Motor neuron (in vitro differentiated cells): ENCODE data around the gene EEFSEC. TPM values are rescaled to one million over a fixed set of nuclear protein-coding genes. Genes with fewer than 3 reads are reported as not detected.

Experiments used
- ATAC-seq, 8 experiments: fragments of 200-7000 bp; cut with Tn5 transposase; replicated peaks in 6 of 8; 2 replicates each; pipeline ENCODE4 v1.8.0; 2021; ENCODE audit warnings: mild to moderate bottlenecking in 8 of 8, moderate library complexity in 8 of 8
- H3K27ac ChIP-seq, 2 donors: fragments of 250-450 bp; sonication (Bioruptor Pico); 2 replicates each; pipeline ENCODE4 v1.9.0; 2021; ENCODE audit warnings: antibody characterized with exemption in 2 of 2, mild to moderate bottlenecking in 2 of 2, moderate library complexity in 1 of 2
- H3K4me1 ChIP-seq, 2 donors: fragments of 250-450 bp; sonication (Bioruptor Pico); replicated peaks in 1 of 2; 2 replicates each; pipeline ENCODE4 v1.6.1; 2021; ENCODE audit warnings: antibody characterized with exemption in 2 of 2, mild to moderate bottlenecking in 2 of 2, moderate library complexity in 1 of 2
- H3K4me3 ChIP-seq, 5 donors: fragments of 250-450 bp; sonication (Bioruptor Pico); 2 replicates each; pipeline ENCODE4 v1.9.0; 2021; ENCODE audit warnings: antibody characterized with exemption in 5 of 5, mild to moderate bottlenecking in 5 of 5, moderate library complexity in 4 of 5
- WGBS, 10 experiments: fragments of 450-650 bp; shearing (Covaris generic); methylation state at CpG; one replicate each; pipeline ENCODE4 v1.0.0; 2022; 5-methylcytosine and 5-hydroxymethylcytosine counted together
- in situ Hi-C, 9 experiments: fragments of 400-800 bp; cut with MboI; loops; one replicate each; pipeline ENCODE4 v1.15.0; 2021; ENCODE audit warnings: low sequenced_read_pairs in 9 of 9, low pct_unique_long_range_greater_than_20kb in 2 of 9; ENCODE audit not compliant: unreplicated experiment in 9 of 9
- total RNA-seq, 8 experiments: library from RNA; unstranded; fragments of 300-600 nt; gene quantifications; 2 replicates each; pipeline versions ENCODE4 v1.2.3 to v1.2.4, GENCODE V29; 2022

EEFSEC gene
- total RNA-seq, 8 experiments from 2014 or later = 5.8 to 20.7 (median 9.5) TPM

DNA sequence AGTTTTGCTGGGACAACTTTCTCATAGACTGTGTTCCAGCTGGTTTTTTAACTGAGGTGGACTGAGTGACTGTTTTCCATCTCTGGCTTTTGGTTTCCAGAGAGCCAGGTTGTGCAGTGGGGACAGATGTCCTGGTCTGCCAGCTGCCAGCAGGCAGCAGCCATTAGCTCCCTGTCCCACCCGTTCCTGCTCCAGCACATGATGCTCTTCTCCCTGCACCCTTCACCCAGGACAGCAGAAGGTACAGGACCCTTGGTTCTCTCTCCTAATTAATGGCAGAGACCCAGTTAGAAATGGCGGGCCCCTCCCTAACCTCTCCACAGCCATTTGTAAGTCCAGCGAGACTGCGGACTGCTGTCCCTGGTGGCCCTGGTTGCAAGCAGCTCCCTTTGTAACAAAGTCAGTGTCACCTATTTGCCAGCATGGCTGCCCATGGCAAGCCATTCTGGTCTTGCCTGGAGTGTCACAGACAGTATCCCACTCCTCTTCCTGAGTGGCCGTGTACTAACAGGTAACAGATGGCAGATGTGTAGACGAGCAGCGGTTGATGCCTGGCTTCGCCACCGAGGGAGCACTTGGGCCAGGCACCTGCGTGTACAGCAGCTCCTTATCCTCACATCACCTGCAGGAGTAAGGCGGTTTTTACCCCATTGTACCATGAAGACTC lies 165.1 kb downstream of the EEFSEC start:
- in situ Hi-C loops = loop anchor here in 1 of 9 experiments (25.0 kb wide), 1 partner anchor 156 kb away; the partner anchor contains the start of gene EEFSEC
- H3K27ac ChIP-seq = no peak overlapping the region
- ATAC-seq = no peak
- no peak overlapping the region for H3K4me3 ChIP-seq
- peaks cover 20 to 22% of the 10 kb centered on the region in 2 donors for H3K4me1 ChIP-seq
- 60 to 100% (median 98%) methylated on average over 1 to 11 of the region's 11 CpGs; no CpG with 5 or more reads in 5 of the 10 experiments for WGBS, 10 experiments

DNA sequence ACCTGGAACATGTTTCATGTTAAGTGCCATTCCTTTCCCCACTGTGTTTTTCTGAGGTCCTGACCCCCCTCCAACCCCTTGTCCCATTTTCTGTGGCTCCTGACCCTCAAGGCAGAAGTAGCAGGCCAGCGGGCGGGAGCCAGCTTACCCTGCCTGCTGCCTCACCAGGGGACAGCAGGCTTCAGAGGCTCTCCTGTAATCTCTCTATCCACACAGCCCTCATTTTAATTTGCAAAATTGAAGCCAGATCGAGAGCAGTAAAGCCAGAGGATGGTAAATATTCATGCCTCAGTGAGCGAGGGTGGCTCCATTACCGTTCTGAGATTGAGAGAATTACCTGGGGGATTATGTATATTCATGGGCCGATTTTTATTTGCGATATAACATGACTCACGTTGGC lies 165.8 kb downstream of the EEFSEC start:
- Histone ChIP-seq H3K27ac (no peak overlapping the region), H3K4me1 (peaks cover 20 to 22% of the 10 kb centered on the region in 2 donors), H3K4me3 (no peak overlapping the region)
- peak in 1 of 8 experiments; percentile 80 for ATAC-seq
- WGBS, 10 experiments = 44 to 100% (median 88%) methylated on average over 1 to 7 of the region's 8 CpGs; no CpG with 5 or more reads in 5 of the 10 experiments
- in situ Hi-C loops = loop anchor here in 1 of 9 experiments (25.0 kb wide), 1 partner anchor 157 kb away; the partner anchor contains the start of gene EEFSEC

DNA sequence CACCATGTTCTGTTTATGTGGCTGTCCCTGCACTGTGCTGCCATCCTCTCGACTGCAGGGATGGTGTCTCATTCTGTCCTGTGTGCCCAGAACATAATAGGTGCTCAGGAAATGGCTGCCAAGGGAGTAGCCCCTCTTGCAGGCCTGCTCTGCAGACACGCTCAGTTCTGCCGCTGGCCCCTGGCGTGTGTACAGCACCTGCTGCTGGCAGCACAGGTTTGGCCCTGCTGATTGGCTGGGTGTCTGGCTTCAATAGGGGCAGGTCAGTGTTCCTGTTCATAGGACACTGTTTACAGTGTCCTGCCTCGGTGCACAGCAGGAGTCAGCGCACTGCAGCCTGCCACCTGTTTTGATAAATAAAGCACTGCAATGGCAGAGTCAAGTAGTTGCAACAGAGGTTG lies 166.5 kb downstream of the EEFSEC start:
- H3K4me3 ChIP-seq = no peak overlapping the region
- H3K4me1 ChIP-seq = peaks cover 20 to 22% of the 10 kb centered on the region in 2 donors
- 80 to 100% (median 95%) methylated on average over 1 to 4 of the region's 6 CpGs; no CpG with 5 or more reads in 5 of the 10 experiments for WGBS, 10 experiments
- in situ Hi-C loops = loop anchor here in 1 of 9 experiments (25.0 kb wide), 1 partner anchor 157 kb away; the partner anchor contains the start of gene EEFSEC
- no peak overlapping the region for H3K27ac ChIP-seq
- no peak for ATAC-seq

DNA sequence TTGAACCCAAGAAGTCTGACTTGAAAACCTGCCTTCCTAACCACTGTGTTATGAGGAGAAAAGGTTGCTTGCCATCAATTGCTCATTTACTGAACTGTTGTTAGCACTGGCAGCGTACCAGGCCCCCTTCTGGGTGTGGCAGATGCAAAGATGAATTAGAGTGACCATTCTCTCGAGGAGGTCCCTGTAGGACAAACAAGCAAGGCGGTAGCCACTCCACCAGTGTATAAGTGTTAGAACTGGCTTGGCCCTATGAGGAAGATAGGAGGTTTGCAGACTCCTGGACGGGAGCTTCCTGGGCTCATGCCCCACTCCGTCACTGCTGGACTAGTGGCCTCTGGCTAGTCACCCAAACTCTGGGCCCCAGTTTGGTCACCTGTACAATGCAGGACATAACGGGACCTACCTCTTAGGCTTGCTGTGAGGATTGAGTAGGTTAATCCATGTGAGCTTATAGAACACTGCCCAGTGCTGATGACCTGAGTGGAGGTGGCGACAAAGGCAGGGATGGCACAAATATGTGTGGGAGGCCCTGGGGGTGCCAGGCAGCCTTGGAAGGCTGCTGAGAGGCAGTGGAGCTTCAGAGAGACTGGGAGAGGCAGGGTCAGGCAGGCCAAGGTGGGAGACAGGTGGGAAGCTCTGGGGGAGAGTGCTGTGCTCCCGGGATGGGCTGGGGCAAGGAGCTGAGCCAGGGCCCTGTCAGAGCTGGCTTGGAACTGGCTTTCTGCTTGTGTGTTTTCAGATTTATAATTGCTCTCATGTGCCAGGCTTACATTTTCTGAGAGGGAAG lies 167.5 kb downstream of the EEFSEC start:
- Histone ChIP-seq H3K4me3 (no peak overlapping the region), H3K27ac (no peak overlapping the region), H3K4me1 (peaks cover 20 to 22% of the 10 kb centered on the region in 2 donors)
- no peak for ATAC-seq
- in situ Hi-C loops = loop anchor here in 1 of 9 experiments (25.0 kb wide), 1 partner anchor 158 kb away; the partner anchor contains the start of gene EEFSEC
- WGBS, 10 experiments = 50 to 100% (median 94%) methylated on average over 1 to 4 of the region's 8 CpGs; no CpG with 5 or more reads in 4 of the 10 experiments

DNA sequence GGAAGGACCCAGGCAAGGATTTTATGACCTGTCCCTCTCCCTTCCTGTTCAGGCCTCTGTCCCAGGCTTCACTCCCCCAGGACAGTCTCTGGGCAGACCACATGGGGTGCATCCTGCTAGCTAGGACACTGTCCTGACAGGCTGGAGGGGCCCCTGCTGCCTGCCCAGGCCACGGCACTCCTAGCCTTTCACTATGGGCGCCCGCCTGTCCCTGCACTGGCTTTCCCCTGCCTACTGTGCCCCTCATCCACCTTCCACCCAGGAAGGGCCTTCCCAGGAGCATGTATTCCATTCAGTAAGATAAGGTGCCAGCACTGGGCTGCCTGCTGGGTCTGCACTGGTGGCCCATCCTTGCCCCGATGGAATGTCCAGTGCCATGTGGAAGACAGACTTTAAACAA lies 168.1 kb downstream of the EEFSEC start:
- WGBS, 10 experiments = 80 to 96% methylated on average over 1 to 4 of the region's 4 CpGs; no CpG with 5 or more reads in 8 of the 10 experiments
- H3K4me3 ChIP-seq = no peak overlapping the region
- H3K27ac ChIP-seq = no peak overlapping the region
- no peak for ATAC-seq
- in situ Hi-C loops = loop anchor here in 1 of 9 experiments (25.0 kb wide), 1 partner anchor 159 kb away; the partner anchor contains the start of gene EEFSEC
- H3K4me1 ChIP-seq = peaks cover 15 to 17% of the 10 kb centered on the region in 2 donors

DNA sequence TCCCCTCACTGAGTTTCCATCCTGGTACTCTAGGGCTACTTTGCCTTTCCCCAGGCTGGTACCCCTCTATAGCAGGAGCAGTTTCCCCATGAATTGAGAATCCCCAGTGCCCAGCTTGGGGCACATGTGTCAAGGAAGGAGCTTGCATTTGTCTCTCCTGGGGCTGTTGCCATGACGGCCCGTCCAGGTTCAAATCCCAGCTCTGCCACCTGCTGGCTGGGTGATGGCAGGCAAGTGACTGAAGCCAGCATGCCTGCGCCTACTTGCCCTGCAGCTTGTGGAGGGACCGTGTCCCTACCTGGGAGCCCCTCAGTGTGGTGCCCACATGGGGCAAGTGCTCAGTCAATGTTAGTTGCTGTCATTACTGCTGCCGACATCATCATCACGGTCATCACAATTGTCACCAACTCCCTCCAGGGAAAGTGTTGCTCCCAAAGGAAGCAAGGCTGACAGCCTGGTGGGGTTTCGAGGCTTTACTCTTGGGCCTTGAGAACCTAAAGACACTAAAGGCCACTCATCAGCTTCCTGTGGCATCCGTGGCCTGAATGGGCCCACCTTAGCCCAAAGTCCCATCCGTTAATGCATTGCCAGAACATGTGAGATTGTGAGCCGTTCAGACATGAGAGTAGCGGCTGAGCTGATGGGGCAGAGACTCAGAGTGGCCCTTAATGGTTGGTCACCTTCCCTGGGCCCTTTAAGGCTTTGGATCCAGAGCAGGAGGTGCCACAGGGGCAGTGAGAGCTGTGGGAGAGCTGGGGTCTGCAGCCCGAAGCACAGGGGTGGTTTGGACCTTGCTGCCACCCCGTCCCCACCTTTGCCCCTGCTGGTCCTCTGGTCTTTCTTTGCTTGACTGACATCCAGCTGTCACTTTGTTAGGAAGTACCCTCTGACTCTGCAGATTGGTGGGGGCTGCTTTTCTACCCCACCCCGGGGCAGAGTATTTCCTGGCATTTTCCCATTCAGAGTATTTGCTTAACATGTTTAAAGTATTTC lies 169.0 kb downstream of the EEFSEC start:
- Histone ChIP-seq H3K4me3 (no peak overlapping the region), H3K4me1 (peaks cover 6 to 10% of the 10 kb centered on the region in 2 donors), H3K27ac (no peak overlapping the region)
- 40 to 94% (median 80%) methylated on average over 1 to 9 of the region's 14 CpGs; no CpG with 5 or more reads in 1 of the 10 experiments for WGBS, 10 experiments
- ATAC-seq = peak in 5 of 8 experiments; percentile 18 to 60 (median 39)
- in situ Hi-C loops = loop anchor here in 1 of 9 experiments (25.0 kb wide), 1 partner anchor 160 kb away; the partner anchor contains the start of gene EEFSEC

DNA sequence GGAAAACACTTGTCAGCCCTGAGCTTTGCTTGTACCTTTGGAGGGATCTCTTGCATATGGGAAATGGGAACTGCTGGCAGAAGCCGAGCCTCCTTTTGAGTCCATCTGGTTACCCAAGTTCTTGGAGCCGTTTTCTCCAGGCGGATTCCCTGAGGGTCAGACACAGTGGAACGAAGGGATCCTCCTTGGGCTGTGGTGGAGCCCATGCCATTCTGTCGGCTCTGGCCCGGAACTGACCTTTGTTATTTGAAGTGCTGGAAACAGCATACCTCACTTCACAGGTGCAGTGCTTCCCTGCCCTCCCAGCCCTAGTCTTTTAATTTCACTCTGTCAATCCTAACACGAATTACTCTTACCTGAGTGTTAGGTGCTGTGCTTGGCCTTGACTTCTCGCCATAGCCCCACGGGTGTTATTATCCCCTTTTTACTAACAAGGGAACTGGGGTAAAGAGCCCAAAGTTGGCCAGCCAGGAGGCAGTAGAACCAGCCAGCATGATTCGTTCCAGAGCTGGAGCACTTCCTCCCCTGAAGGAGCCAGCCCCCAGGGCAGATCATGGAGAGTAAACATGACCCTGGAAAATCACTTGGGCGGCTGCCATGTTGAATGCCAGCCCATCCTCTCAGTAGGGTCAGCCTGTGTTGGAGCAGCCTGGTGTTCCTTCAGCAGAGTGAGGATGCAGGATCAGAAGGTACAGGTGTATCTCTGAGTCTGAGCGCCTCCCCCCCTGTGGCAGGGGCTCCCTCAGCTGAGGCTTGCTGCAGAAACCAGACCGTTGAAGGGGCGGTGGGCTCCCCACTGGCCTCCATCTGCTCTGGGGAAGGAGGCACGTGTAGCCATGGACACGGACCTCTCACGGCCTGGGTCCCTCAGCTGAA lies 170.2 kb downstream of the EEFSEC start:
- no peak for ATAC-seq
- WGBS, 10 experiments = 60 to 100% (median 88%) methylated on average over 1 to 8 of the region's 17 CpGs; no CpG with 5 or more reads in 1 of the 10 experiments
- in situ Hi-C loops = loop anchor here in 1 of 9 experiments (25.0 kb wide), 1 partner anchor 161 kb away; the partner anchor contains the start of gene EEFSEC

DNA sequence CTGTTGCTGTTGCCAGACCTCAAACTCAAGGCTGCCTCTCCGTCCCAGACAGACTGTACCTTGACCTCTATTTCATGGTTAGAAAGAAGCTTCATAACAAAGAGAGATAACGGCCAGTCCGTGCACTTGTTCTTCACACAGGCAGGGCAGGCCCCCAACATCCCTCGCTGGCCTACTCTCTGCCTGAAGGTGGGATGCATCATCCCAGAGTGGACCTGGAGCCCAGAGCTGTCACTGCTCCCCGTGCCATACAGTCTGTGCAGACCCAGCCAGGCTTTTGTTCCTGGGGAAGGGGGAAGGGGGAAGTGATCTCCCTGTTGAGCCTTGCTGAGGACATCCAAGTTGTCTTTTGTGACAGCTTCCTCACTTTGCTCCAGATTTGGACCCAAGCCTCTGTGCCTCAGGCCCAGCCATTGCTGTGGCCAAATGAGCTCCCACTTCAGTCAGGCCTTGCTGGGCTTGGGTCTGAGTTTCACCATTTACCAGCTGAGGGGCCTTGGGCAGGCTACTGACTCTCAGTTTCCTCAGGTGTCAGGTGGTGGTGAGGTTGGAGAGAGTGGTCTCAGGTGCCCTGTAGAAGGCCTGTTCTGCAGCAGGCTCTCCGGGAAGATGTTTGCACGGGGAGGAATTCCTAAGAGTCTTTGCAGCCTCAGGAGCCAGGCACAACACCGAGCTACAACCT lies 171.8 kb downstream of the EEFSEC start:
- in situ Hi-C loops = loop anchor here in 1 of 9 experiments (25.0 kb wide), 1 partner anchor 163 kb away; the partner anchor contains the start of gene EEFSEC
- ATAC-seq = no peak

More for the DNA sequence above, 170.2 kb downstream of the EEFSEC start:
- peaks cover 0 to 5% of the 10 kb centered on the region in 2 donors for H3K4me1 ChIP-seq
- no peak overlapping the region for H3K27ac ChIP-seq
- no peak overlapping the region for H3K4me3 ChIP-seq

DNA sequence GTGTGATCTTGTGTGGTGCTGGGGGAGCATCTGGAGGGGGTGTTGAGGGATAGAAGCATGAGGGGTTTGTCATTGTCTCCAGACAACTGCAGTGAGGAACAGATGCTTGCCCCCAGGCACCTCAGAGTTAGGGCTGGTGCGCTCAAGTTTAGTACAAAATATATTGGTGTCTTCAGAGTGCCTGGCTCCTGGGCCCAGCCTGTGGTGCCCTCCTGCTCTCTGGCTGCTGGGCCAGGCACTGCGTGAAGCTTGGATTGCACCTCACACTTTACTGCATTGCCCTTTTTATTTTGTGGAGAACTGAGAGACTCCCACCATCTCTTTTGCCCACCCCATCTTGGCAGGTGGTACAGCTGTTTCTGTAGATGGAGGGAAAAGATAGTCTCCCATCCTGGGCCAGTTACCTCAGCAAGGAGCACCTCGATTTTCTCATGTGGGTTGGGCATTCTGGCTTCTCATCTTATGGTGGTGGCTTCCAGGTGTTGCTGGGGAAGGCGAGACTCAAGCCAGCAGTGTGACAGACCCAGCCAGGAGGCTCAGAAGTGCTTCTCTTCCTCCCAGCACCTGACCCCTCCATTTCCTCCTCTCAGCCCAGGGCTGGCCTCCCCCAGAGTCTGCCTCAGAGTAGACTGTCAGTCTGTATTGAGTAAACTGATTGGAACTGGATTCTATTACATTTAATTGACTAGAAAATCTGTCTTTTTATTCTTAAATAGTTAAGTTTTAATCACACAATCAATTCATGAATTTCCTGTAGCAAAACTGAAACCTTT lies 173.0 kb downstream of the EEFSEC start:
- no peak overlapping the region for H3K4me3 ChIP-seq
- H3K4me1 ChIP-seq = peaks cover 5 to 16% of the 10 kb centered on the region in 2 donors
- in situ Hi-C loops = no loop called here
- no peak overlapping the region for H3K27ac ChIP-seq
- 67 to 100% (median 85%) methylated on average over 1 to 3 of the region's 4 CpGs; no CpG with 5 or more reads in 2 of the 10 experiments for WGBS, 10 experiments
- no peak for ATAC-seq

More for the DNA sequence above, 171.8 kb downstream of the EEFSEC start:
- 77 to 100% (median 91%) methylated on average over 1 to 6 of the region's 8 CpGs for WGBS, 10 experiments
- Histone ChIP-seq H3K4me3 (no peak overlapping the region), H3K4me1 (peaks cover 5 to 12% of the 10 kb centered on the region in 2 donors), H3K27ac (no peak overlapping the region)

DNA sequence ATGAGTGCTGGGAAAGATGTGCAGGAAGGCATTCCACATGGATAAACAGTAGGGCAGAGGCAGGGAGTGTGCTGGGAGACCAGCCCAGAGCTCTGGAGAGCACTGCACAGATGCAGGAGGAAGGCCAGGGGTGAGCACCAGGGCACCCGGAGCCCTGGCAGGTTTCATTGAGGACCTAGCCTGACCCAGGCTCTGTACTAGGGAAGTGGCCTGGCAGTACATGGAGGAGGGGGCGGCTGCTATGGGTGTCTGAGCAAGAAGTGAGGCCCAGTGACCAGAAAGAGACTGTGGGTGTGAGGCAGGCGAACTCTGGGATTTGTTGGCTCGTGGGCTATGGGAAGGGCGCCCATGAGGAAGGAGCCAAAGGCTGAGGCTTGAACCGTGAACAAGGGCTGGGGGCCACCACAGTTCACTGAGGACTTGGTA lies 174.3 kb downstream of the EEFSEC start:
- 80 to 93% (median 81%) methylated on average over 1 to 5 of the region's 6 CpGs; no CpG with 5 or more reads in 6 of the 10 experiments for WGBS, 10 experiments
- in situ Hi-C loops = no loop called here
- Histone ChIP-seq H3K4me3 (no peak overlapping the region), H3K4me1 (peaks cover 5 to 12% of the 10 kb centered on the region in 2 donors), H3K27ac (no peak overlapping the region)
- ATAC-seq = no peak
